BJ (cell line): Measurements from ENCODE around the gene SELENOO. TPM values are rescaled to one million over a fixed set of nuclear protein-coding genes. Genes with fewer than 3 reads are reported as not detected.

Source experiments
- CTCF ChIA-PET: fragments of 350-600 bp; formaldehyde crosslinking; extraction: SDS; loops from one replicate; lab custom pipeline; 2021; ENCODE audit warnings: antibody characterized with exemption, inconsistent platforms; lab: Yijun Ruan, JAX
- POLR2A ChIA-PET: fragments of 300-600 bp; sonication (Branson Sonifier 250); formaldehyde crosslinking; extraction: SDS; loops from one replicate; lab custom pipeline; 2021; ENCODE audit warnings: antibody characterized with exemption; lab: Charles Lee
- DNase-seq: peaks from one replicate; pipeline ENCODE4 v3.0.0-alpha.2; 2011; ENCODE audit warnings: low read depth
- H3K27me3 ChIP-seq: 2 replicates; pipeline ENCODE4 v1.6.0; 2011; ENCODE audit warnings: low read length; ENCODE audit not compliant: control insufficient read depth, insufficient read depth
- H3K36me3 ChIP-seq: 2 replicates; pipeline ENCODE4 v1.5.1; 2011; ENCODE audit warnings: low read length; ENCODE audit not compliant: control insufficient read depth, insufficient read depth
- H3K4me3 ChIP-seq: 2 replicates; pipeline ENCODE4 v1.5.1; 2011; ENCODE audit warnings: low read depth, mild to moderate bottlenecking, control low read depth, low read length
- CTCF ChIP-seq: IDR thresholded peaks from 2 replicates; pipeline ENCODE4 v1.5.1; 2011; ENCODE audit warnings: low read depth, mild to moderate bottlenecking, control low read depth, inconsistent platforms, low read length, moderate library complexity; ENCODE audit not compliant: insufficient read depth
- polyA plus RNA-seq: library from polyadenylated mRNA; depleted of rRNA; stranded (reverse); fragments of >200 nt; gene quantifications from 2 replicates; pipeline ENCODE4 v1.2.3, GENCODE V29; 2011

SELENOO gene
- polyA plus RNA-seq, 1 experiment = 16.7 TPM

GRCh38 chr22:50171319-50171964 is 29.4 kb upstream of the SELENOO start:
- H3K36me3 ChIP-seq = no peaks in the 10 kb centered on the region
- H3K4me3 ChIP-seq = peak overlapping the region; percentile 46
- ChIA-PET POLR2A (interaction anchor here (0.9 kb wide), 1 partner anchor 13 kb away, joined by 3 read pairs; no protein-coding TSS in a partner anchor), CTCF (no interaction called here)
- DNase-seq = no peak
- TF ChIP-seq CTCF = no peak
- no peaks in the 10 kb centered on the region for H3K27me3 ChIP-seq

- ChIA-PET POLR2A (no interaction called here), CTCF (no interaction called here)
- no peaks in the 10 kb centered on the region for H3K36me3 ChIP-seq
- no peaks in the 10 kb centered on the region for H3K27me3 ChIP-seq
- TF ChIP-seq CTCF = no peak
- DNase-seq = no peak
- H3K4me3 ChIP-seq = no peak overlapping the region
These were observed 28.8 kb upstream of the SELENOO start for GRCh38 chr22:50171965-50172421.

GRCh38 chr22:50173311-50173982 is 27.4 kb upstream of the SELENOO start:
- Histone ChIP-seq H3K36me3 (no peaks in the 10 kb centered on the region), H3K4me3 (no peak overlapping the region), H3K27me3 (no peaks in the 10 kb centered on the region)
- no peak for TF ChIP-seq CTCF
- ChIA-PET POLR2A (no interaction called here), CTCF (no interaction called here)
- no peak for DNase-seq

- no peak for TF ChIP-seq CTCF
- no peak overlapping the region for H3K4me3 ChIP-seq
- no peaks in the 10 kb centered on the region for H3K36me3 ChIP-seq
- H3K27me3 ChIP-seq = no peaks in the 10 kb centered on the region
- ChIA-PET POLR2A (no interaction called here), CTCF (no interaction called here)
- no peak for DNase-seq
These were observed 26.8 kb upstream of the SELENOO start for GRCh38 chr22:50173983-50174355.

GRCh38 chr22:50174382-50175190 is 26.2 kb upstream of the SELENOO start:
- ChIA-PET CTCF (no interaction called here), POLR2A (no interaction called here)
- Histone ChIP-seq H3K4me3 (no peak overlapping the region), H3K27me3 (no peaks in the 10 kb centered on the region), H3K36me3 (no peaks in the 10 kb centered on the region)
- DNase-seq = no peak
- TF ChIP-seq CTCF = no peak
